T-helper 2 cell treated with Interferon-gamma antibody and Interleukin-4, amounts not matched to agents 5 μg/mL and 100 μg/mL, for 36 hours (primary cell): ENCODE results near the gene UGT3A2.

Experiments
- DNase-seq: peaks from one replicate; pipeline ENCODE4 v3.0.0; 2021; ENCODE audit warnings: low spot score
- H3K27ac Mint-ChIP-seq: one replicate; pipeline ENCODE4 v1.8.0; 2021; ENCODE audit warnings: mild to moderate bottlenecking, mixed read lengths
- H3K27me3 Mint-ChIP-seq: one replicate; pipeline ENCODE4 v1.8.0; 2021; ENCODE audit warnings: low read depth, mixed read lengths
- H3K36me3 Mint-ChIP-seq: one replicate; pipeline ENCODE4 v1.8.0; 2021; ENCODE audit warnings: low read depth, mixed read lengths
- H3K4me1 Mint-ChIP-seq: one replicate; pipeline ENCODE4 v1.8.0; 2021; ENCODE audit warnings: low read depth, mixed read lengths
- H3K4me3 Mint-ChIP-seq: one replicate; pipeline ENCODE4 v1.8.0; 2022; ENCODE audit warnings: mild to moderate bottlenecking, moderate library complexity, mixed read lengths
- H3K9me3 Mint-ChIP-seq: one replicate; pipeline ENCODE4 v1.8.0; 2021; ENCODE audit warnings: mixed read lengths

UGT3A2 gene

GRCh38 chr5:36060420-36060887 is 6.2 kb downstream of the UGT3A2 start:
- Mint-ChIP-seq H3K27ac (no peak overlapping the region), H3K4me3 (no peak overlapping the region), H3K36me3 (no peaks in the 10 kb centered on the region), H3K27me3 (peaks cover 18% of the 10 kb centered on the region), H3K9me3 (no peaks in the 10 kb centered on the region), H3K4me1 (peaks cover 2% of the 10 kb centered on the region)
- no peak for DNase-seq

- Mint-ChIP-seq H3K36me3 (no peaks in the 10 kb centered on the region), H3K9me3 (no peaks in the 10 kb centered on the region), H3K4me3 (no peak overlapping the region)
These were observed 6.9 kb downstream of the UGT3A2 start for GRCh38 chr5:36059571-36060419.

GRCh38 chr5:36058776-36059175 is 7.9 kb downstream of the UGT3A2 start:
- Mint-ChIP-seq H3K27ac (no peak overlapping the region), H3K36me3 (no peaks in the 10 kb centered on the region), H3K27me3 (peaks cover 5% of the 10 kb centered on the region), H3K9me3 (no peaks in the 10 kb centered on the region), H3K4me3 (no peak overlapping the region), H3K4me1 (peaks cover 2% of the 10 kb centered on the region)
- DNase-seq, result no peak

More at GRCh38 chr5:36059571-36060419, 6.9 kb downstream of the UGT3A2 start:
- no peak overlapping the region for H3K27ac Mint-ChIP-seq
- DNase-seq, result no peak
- H3K4me1 Mint-ChIP-seq, result peaks cover 2% of the 10 kb centered on the region
- peaks cover 11% of the 10 kb centered on the region for H3K27me3 Mint-ChIP-seq

- H3K36me3 Mint-ChIP-seq, result no peaks in the 10 kb centered on the region
- H3K4me1 Mint-ChIP-seq, result peaks cover 2% of the 10 kb centered on the region
- no peak overlapping the region for H3K4me3 Mint-ChIP-seq
- H3K27ac Mint-ChIP-seq, result no peak overlapping the region
- no peaks in the 10 kb centered on the region for H3K9me3 Mint-ChIP-seq
- no peak for DNase-seq
- H3K27me3 Mint-ChIP-seq, result peaks cover 7% of the 10 kb centered on the region
These were observed 9.3 kb downstream of the UGT3A2 start for GRCh38 chr5:36057386-36057785.

GRCh38 chr5:36056422-36056821 is 10.3 kb downstream of the UGT3A2 start:
- Mint-ChIP-seq H3K9me3 (no peaks in the 10 kb centered on the region), H3K4me1 (peaks cover 2% of the 10 kb centered on the region), H3K36me3 (no peaks in the 10 kb centered on the region), H3K4me3 (no peak overlapping the region), H3K27me3 (peaks cover 7% of the 10 kb centered on the region), H3K27ac (no peak overlapping the region)
- no peak for DNase-seq

- no peak for DNase-seq
- Mint-ChIP-seq H3K27me3 (peaks cover 9% of the 10 kb centered on the region), H3K4me3 (no peak overlapping the region)
These were observed 10.7 kb downstream of the UGT3A2 start for GRCh38 chr5:36055984-36056383.

GRCh38 chr5:36054647-36055046 is 12.0 kb downstream of the UGT3A2 start:
- DNase-seq, result no peak
- H3K27ac Mint-ChIP-seq, result no peak overlapping the region
- H3K4me1 Mint-ChIP-seq, result no peaks in the 10 kb centered on the region
- no peak overlapping the region for H3K4me3 Mint-ChIP-seq
- no peaks in the 10 kb centered on the region for H3K36me3 Mint-ChIP-seq
- H3K9me3 Mint-ChIP-seq, result no peaks in the 10 kb centered on the region
- H3K27me3 Mint-ChIP-seq, result peaks cover 11% of the 10 kb centered on the region

More at GRCh38 chr5:36055984-36056383, 10.7 kb downstream of the UGT3A2 start:
- no peak overlapping the region for H3K27ac Mint-ChIP-seq
- H3K9me3 Mint-ChIP-seq, result no peaks in the 10 kb centered on the region
- no peaks in the 10 kb centered on the region for H3K36me3 Mint-ChIP-seq
- peaks cover 2% of the 10 kb centered on the region for H3K4me1 Mint-ChIP-seq

GRCh38 chr5:36052538-36052937 is 14.1 kb downstream of the UGT3A2 start:
- Mint-ChIP-seq H3K27ac (no peak overlapping the region), H3K4me1 (no peaks in the 10 kb centered on the region), H3K4me3 (no peak overlapping the region), H3K27me3 (peaks cover 11% of the 10 kb centered on the region), H3K9me3 (no peaks in the 10 kb centered on the region), H3K36me3 (no peaks in the 10 kb centered on the region)
- no peak for DNase-seq

GRCh38 chr5:36049949-36050348 is 16.7 kb downstream of the UGT3A2 start:
- H3K4me1 Mint-ChIP-seq, result no peaks in the 10 kb centered on the region

GRCh38 chr5:36047384-36048160 is 19.1 kb downstream of the UGT3A2 start:
- H3K9me3 Mint-ChIP-seq, result no peaks in the 10 kb centered on the region
- DNase-seq, result no peak
- H3K27me3 Mint-ChIP-seq, result peaks cover 10% of the 10 kb centered on the region
- H3K27ac Mint-ChIP-seq, result no peak overlapping the region
- H3K36me3 Mint-ChIP-seq, result no peaks in the 10 kb centered on the region
- H3K4me1 Mint-ChIP-seq, result no peaks in the 10 kb centered on the region
- H3K4me3 Mint-ChIP-seq, result no peak overlapping the region

More at GRCh38 chr5:36049949-36050348, 16.7 kb downstream of the UGT3A2 start:
- Mint-ChIP-seq H3K4me3 (no peak overlapping the region), H3K36me3 (no peaks in the 10 kb centered on the region), H3K27me3 (peaks cover 8% of the 10 kb centered on the region), H3K9me3 (no peaks in the 10 kb centered on the region), H3K27ac (no peak overlapping the region)
- no peak for DNase-seq

GRCh38 chr5:36045895-36046294 is 20.8 kb downstream of the UGT3A2 start:
- Mint-ChIP-seq H3K27ac (no peak overlapping the region), H3K9me3 (no peaks in the 10 kb centered on the region), H3K4me3 (no peak overlapping the region), H3K36me3 (no peaks in the 10 kb centered on the region), H3K4me1 (no peaks in the 10 kb centered on the region), H3K27me3 (peaks cover 4% of the 10 kb centered on the region)
- DNase-seq, result no peak

- Mint-ChIP-seq H3K9me3 (no peaks in the 10 kb centered on the region), H3K27ac (no peak overlapping the region), H3K4me3 (no peak overlapping the region), H3K36me3 (no peaks in the 10 kb centered on the region), H3K4me1 (no peaks in the 10 kb centered on the region), H3K27me3 (peaks cover 2% of the 10 kb centered on the region)
- no peak for DNase-seq
These were observed 25.2 kb downstream of the UGT3A2 start for GRCh38 chr5:36041537-36041845.

- Mint-ChIP-seq H3K9me3 (no peaks in the 10 kb centered on the region), H3K4me3 (no peak overlapping the region), H3K27ac (no peak overlapping the region), H3K4me1 (no peaks in the 10 kb centered on the region), H3K27me3 (peaks cover 2% of the 10 kb centered on the region), H3K36me3 (no peaks in the 10 kb centered on the region)
- DNase-seq, result no peak
These were observed 25.8 kb downstream of the UGT3A2 start for GRCh38 chr5:36040651-36041536.
